ENCODE results near the gene IRX6. TPM values are rescaled to one million over a fixed set of nuclear protein-coding genes. Genes with fewer than 3 reads are reported as not detected.

Gene IRX6
- total and polyA plus RNA-seq, 2 of the 8 experiments (the other 6 are each of a cell fraction or from before 2014, with no cell fraction given): 0.61 TPM; not detected in 1

- TF ChIP-seq KDM4A (IDR thresholded peaks at IDR 0.05; ENCODE audit: low read depth, low read length, severe bottlenecking): peak; percentile 94
- no peak for TF ChIP-seq ATF2 (IDR thresholded peaks at IDR 0.05; ENCODE audit: low read length)
- no peak for TF ChIP-seq CHD1 (IDR thresholded peaks at IDR 0.05; ENCODE audit: low read depth, low read length)
- TF ChIP-seq BACH1 (IDR thresholded peaks at IDR 0.05; ENCODE audit: low read length): no peak
- TF ChIP-seq CTBP2 (IDR thresholded peaks at IDR 0.05; ENCODE audit: borderline replicate concordance, insufficient read depth, insufficient read length, low read length): peak; percentile 71
- TF ChIP-seq JUN (IDR thresholded peaks at IDR 0.05; ENCODE audit: low read depth, low read length): no peak
- TF ChIP-seq SP2 (IDR thresholded peaks at IDR 0.05; ENCODE audit: low read length): no peak
- TF ChIP-seq ATF3 (IDR thresholded peaks at IDR 0.05; ENCODE audit: insufficient read depth, low read depth, low read length): no peak
- peak; percentile 53; the same call in 1 of the 2 replicates for TF ChIP-seq RBBP5 (IDR thresholded peaks at IDR 0.05; ENCODE audit: borderline replicate concordance, low read depth, low read length)
- no peak for TF ChIP-seq GTF2F1 (IDR thresholded peaks at IDR 0.05; ENCODE audit: borderline replicate concordance, low read depth, low read length)
- no peak for TF ChIP-seq POU5F1 (IDR thresholded peaks at IDR 0.05; ENCODE audit: low read depth, low read length)
- TF ChIP-seq SIN3A (conservative IDR thresholded peaks at IDR 0.05 in 1 of 2, IDR thresholded peaks at IDR 0.05 in 1 of 2; ENCODE audit: low read depth in 1 of 2, low read length in 2 of 2): no peak; a peak in 1 of 4 replicates
- no peak for TF ChIP-seq NRF1 (IDR thresholded peaks at IDR 0.05; ENCODE audit: low read depth, low read length)
- TF ChIP-seq TAF1 (IDR thresholded peaks at IDR 0.05; ENCODE audit: low read depth, low read length): 0 out of 2 replicates have a peak, but pooled peaks have one; percentile 9
- TF ChIP-seq PHF8 (conservative IDR thresholded peaks at IDR 0.05; ENCODE audit: low read depth, low read length): no peak
- no peak for TF ChIP-seq YY1 (IDR thresholded peaks at IDR 0.05; ENCODE audit: low read depth, low read length)
- peak; percentile 53 for TF ChIP-seq ASH2L (IDR thresholded peaks at IDR 0.05; ENCODE audit: low read length)
Measured at GRCh38 chr16:55330781-55331647, 7.0 kb downstream of the IRX6 start (continued).
